Adipocyte (in vitro differentiated cells): ENCODE measurements around the gene ARHGAP10.

Experiments used
- DNase-seq: peaks from one replicate; pipeline ENCODE4 v3.0.0-alpha.2; 2015; ENCODE audit warnings: low read depth
- H3K27me3 ChIP-seq: replicated peaks from 2 replicates; pipeline ENCODE4 v1.7.0; 2013; ENCODE audit warnings: mild to moderate bottlenecking, low read length, moderate library complexity; ENCODE audit not compliant: control insufficient read depth, insufficient read depth
- H3K36me3 ChIP-seq: 2 replicates; pipeline ENCODE4 v1.7.0; 2013; ENCODE audit warnings: low read length, mild to moderate bottlenecking, moderate library complexity; ENCODE audit not compliant: control insufficient read depth, insufficient read depth, severe bottlenecking
- H3K4me1 ChIP-seq: 2 replicates; pipeline ENCODE4 v1.7.0; 2013; ENCODE audit warnings: mild to moderate bottlenecking, low read length, moderate library complexity; ENCODE audit not compliant: control insufficient read depth, insufficient read depth
- H3K4me3 ChIP-seq: 2 replicates; pipeline ENCODE4 v1.7.0; 2013; ENCODE audit warnings: mild to moderate bottlenecking, low read length, moderate library complexity
- H3K9ac ChIP-seq: 2 replicates; pipeline ENCODE4 v1.7.0; 2013; ENCODE audit warnings: mild to moderate bottlenecking, low read length, moderate library complexity
- H3K9me3 ChIP-seq: 2 replicates; pipeline ENCODE4 v1.7.0; 2013; ENCODE audit warnings: mild to moderate bottlenecking, low read length, moderate library complexity; ENCODE audit not compliant: control insufficient read depth

Gene ARHGAP10

DNA sequence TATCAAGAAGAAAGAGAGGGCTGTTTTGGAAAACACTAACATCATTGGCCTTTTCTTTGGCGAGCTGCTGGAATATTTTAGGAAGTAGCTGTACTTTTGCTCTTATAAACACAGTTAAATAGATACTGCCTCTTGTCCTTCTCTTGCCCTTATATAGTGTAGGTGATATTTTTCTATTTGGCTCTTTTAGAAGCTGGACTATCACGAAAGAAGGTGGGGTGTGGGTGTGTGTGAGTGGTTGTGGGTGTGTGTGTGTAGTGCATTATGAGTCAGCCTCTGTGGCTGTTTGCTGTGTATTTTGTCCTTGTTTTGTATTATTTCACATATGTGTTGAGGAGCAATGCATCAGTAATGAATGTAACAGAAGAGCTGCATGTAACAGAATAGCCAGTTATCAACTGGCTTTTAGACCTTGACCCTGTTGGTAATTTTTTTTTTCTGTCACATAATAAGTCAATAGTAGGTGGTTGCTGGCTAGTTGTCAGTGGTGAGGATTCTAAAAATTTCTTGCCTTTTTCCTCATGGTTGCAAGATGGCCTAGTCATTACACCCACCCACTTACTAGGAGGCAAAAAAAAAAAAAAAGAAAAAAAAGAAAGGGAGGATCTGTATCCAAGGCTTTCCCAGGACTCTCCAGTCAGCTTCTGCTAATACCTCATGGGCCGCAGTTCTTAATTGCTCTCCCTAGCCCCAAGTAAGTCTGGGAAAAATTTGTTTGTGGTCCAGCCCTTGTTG, 23.8 kb downstream of the ARHGAP10 start:
- peak overlapping the region; percentile 60 for H3K4me3 ChIP-seq
- H3K9ac ChIP-seq: peak overlapping the region; percentile 39
- no peaks in the 10 kb centered on the region for H3K27me3 ChIP-seq
- no peaks in the 10 kb centered on the region for H3K9me3 ChIP-seq
- DNase-seq: peak; percentile 38
- peaks cover 30% of the 10 kb centered on the region for H3K4me1 ChIP-seq
- H3K36me3 ChIP-seq: no peaks in the 10 kb centered on the region

DNA sequence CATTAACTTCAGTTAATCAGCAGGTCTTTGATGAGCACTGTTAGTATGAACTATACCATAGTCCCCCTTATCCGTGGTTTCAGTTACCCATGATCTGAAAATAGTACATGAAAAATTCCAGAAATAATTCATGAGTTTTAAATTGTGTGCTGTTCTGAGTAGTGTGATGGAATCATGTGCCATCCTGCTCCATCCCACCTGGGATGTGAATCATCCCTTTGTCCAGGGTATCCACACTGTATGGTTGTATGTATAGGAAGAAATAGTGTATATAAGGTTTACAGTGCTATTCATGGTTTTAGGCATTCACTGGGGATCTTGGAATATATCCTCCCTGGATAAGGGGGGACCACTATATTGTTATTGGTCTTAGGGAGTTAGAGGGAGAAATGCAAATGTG, 24.5 kb downstream of the ARHGAP10 start:
- Histone ChIP-seq H3K27me3 (no peaks in the 10 kb centered on the region), H3K4me1 (peaks cover 30% of the 10 kb centered on the region), H3K36me3 (no peaks in the 10 kb centered on the region), H3K9me3 (no peaks in the 10 kb centered on the region), H3K9ac (no peak overlapping the region), H3K4me3 (no peak overlapping the region)
- DNase-seq: no peak

DNA sequence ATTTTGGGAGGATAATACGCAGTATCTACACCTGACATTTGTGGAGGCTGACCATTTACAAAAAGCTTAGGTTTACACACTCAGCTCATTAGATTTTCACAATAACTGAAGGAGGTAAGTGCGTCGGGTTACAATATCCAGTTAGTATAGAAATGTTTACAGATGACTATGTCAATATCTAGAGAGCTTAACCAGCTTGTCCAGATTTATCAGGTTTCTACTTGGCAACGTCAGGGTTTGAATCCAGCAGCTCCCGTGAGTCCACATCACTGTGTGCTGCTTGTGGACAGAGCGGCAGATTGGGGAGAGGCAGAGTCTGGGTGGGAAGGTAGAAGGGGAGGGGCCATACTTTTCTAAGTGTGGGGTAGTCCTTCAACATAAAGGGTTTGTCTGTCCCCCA, 28.3 kb downstream of the ARHGAP10 start:
- no peaks in the 10 kb centered on the region for H3K9me3 ChIP-seq
- H3K9ac ChIP-seq: no peak overlapping the region
- H3K27me3 ChIP-seq: no peaks in the 10 kb centered on the region
- H3K4me1 ChIP-seq: peaks cover 15% of the 10 kb centered on the region
- H3K36me3 ChIP-seq: no peaks in the 10 kb centered on the region
- DNase-seq: no peak
- no peak overlapping the region for H3K4me3 ChIP-seq

DNA sequence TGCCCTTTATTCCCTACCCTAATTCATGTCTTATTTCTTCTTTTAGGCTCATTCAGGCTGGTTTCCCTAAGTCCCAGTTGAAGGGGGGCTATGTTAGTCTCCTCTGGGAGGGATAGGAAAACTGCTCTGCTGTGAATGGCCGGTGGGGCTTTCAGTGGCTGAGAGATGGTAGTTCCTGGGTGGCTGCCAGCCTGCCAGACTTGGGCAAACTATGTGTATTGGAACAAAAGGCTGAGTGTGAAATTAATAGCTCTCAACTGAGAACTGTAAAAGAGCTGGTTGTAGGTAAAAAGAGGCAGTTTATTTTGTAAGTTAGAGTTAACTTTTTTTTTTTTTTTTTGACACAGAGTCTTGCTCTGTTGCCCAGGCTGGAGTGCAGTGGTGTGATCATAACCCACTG, 28.8 kb downstream of the ARHGAP10 start:
- no peak overlapping the region for H3K9ac ChIP-seq
- H3K4me1 ChIP-seq: peaks cover 9% of the 10 kb centered on the region
- no peaks in the 10 kb centered on the region for H3K36me3 ChIP-seq
- H3K27me3 ChIP-seq: no peaks in the 10 kb centered on the region
- H3K4me3 ChIP-seq: no peak overlapping the region
- H3K9me3 ChIP-seq: no peaks in the 10 kb centered on the region
- DNase-seq: peak; percentile 48

DNA sequence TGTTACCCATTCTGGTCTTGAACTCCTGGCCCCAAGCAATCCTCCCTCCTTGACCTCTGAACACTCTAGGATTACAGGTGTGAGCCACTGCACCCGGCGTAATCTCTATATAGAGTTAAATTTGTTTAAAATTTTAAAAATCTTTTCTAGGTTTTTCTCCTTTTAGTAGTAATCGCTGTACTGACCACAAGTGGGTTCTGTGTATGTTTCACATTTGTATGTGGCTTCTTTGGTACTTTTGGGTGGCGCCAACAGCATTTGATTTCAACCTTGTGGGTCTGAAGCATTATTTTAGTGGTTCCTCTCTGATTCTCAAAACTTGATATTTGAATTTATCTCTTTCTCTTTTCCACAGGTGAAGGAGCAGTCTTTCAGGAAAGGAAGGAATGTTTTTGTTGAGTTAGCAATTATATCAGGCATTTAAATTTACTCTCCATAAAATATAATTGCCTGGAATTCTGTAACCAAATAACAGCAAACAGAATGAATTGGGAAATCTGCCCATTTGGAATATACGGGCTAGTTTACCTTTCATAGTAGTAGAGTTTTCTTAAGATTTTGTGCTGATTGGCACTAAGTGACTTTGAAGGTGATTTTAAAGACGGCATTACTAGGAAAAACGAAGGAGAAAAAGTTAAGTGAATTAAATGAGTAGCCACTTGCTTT, 29.5 kb downstream of the ARHGAP10 start:
- Histone ChIP-seq H3K36me3 (no peaks in the 10 kb centered on the region), H3K4me1 (peaks cover 3% of the 10 kb centered on the region), H3K4me3 (no peak overlapping the region), H3K9me3 (no peaks in the 10 kb centered on the region), H3K27me3 (no peaks in the 10 kb centered on the region), H3K9ac (no peak overlapping the region)
- DNase-seq: no peak

DNA sequence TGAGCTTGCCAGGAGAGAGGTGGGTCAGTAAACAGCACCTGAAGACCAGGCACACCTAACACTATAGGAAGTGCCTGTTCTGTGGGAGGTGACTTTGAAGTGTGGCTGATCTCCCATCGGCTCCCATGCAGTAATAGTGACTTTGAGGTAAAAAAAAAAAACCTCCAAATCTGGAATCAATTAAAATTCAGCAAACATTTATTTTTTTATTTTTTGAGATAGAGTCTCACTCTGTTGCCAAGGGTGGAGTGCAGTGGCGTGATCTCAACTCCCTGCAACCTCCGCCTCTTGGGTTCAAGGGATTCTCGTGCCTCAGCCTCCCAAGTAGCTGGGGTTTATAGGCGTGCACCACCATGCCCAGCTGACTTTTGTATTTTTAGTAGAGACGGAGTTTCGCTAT, 32.4 kb downstream of the ARHGAP10 start:
- Histone ChIP-seq H3K9ac (no peak overlapping the region), H3K36me3 (no peaks in the 10 kb centered on the region), H3K4me3 (no peak overlapping the region), H3K9me3 (no peaks in the 10 kb centered on the region), H3K27me3 (no peaks in the 10 kb centered on the region), H3K4me1 (peaks cover 7% of the 10 kb centered on the region)
- no peak for DNase-seq

DNA sequence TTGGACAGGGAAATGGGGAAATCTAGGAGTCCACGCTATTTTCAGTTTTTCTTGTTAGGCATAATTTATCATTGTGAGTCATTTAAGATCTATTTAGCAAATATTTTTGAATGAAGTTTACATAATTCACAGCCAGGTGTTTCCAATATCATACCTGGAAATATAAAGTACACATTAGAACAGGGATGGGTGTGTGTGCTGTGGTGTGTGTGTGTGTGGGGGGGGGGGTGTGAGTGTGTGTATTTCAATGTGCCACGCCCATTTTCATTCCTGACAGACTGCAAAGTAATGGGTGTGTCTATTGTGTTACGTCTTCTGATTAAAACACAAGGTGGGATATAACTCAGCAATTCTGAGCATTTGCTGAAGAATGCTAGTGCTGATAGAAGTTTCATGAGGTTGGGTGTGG, 33.2 kb downstream of the ARHGAP10 start:
- H3K4me3 ChIP-seq: no peak overlapping the region
- no peaks in the 10 kb centered on the region for H3K36me3 ChIP-seq
- no peaks in the 10 kb centered on the region for H3K9me3 ChIP-seq
- no peak for DNase-seq
- peaks cover 7% of the 10 kb centered on the region for H3K4me1 ChIP-seq
- H3K9ac ChIP-seq: no peak overlapping the region
- H3K27me3 ChIP-seq: no peaks in the 10 kb centered on the region

DNA sequence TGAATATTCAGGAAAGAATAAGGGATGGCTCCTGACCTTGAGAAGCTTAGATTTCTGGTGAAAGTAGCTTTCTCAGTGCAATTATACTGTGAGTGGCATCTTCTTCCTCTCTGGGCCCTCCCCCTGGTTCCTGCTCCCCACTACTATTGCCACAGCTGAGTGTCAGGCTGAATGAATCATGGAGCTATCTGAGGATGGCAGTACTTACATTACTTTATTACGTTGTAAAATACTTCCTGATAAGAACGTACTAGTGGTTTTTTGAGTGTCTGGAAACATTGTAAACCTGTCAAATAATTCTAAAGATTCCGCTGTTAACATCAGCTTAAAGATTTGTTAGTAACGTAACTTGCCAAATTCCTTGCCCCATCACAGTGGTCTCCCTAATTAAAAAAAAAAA, 36.2 kb downstream of the ARHGAP10 start:
- peak; percentile 77 for DNase-seq
- Histone ChIP-seq H3K36me3 (no peaks in the 10 kb centered on the region), H3K4me3 (no peak overlapping the region), H3K9me3 (no peaks in the 10 kb centered on the region), H3K4me1 (peaks cover 21% of the 10 kb centered on the region), H3K27me3 (no peaks in the 10 kb centered on the region), H3K9ac (no peak overlapping the region)

DNA sequence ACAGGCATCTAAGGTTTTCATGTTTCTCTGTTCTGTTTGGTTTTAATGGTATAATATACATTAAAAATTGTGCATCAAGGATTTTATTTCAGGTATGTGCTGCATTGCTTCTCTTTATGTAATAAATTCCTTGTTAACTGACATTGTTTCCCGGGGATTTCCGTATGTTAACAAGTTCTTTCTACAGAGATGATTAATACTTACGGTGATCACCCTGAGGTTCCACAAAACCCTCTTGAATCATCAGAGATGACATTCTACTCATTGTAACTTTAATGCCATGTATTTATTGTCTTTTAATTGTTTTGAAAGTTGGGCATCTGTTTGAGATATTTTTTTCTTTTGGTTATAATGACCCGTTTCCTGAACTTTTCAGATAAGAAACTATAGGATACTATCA, 37.5 kb downstream of the ARHGAP10 start:
- DNase-seq: no peak
- H3K36me3 ChIP-seq: no peaks in the 10 kb centered on the region
- no peak overlapping the region for H3K4me3 ChIP-seq
- no peak overlapping the region for H3K9ac ChIP-seq
- H3K27me3 ChIP-seq: no peaks in the 10 kb centered on the region
- H3K9me3 ChIP-seq: no peaks in the 10 kb centered on the region
- peaks cover 30% of the 10 kb centered on the region for H3K4me1 ChIP-seq

DNA sequence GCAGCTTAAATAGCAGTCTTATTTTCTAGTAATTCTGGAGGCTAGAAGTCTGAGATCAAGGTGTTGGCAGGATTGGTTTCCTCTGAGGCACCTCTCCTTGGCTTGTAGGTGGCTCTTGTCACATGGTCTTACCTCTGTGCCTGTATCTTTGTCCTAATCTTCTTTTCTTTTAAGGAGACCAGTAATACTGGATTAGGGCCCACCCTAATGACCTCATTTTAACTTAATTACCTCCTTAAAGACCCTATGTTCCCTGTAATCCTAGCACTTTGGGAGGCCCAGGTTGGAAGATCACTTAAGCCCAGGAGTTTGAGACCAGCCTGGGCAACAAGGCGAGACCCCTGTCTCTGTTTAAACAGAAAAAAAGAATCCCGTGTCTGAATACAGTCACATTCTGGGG, 38.9 kb downstream of the ARHGAP10 start:
- Histone ChIP-seq H3K36me3 (no peaks in the 10 kb centered on the region), H3K4me1 (peaks cover 30% of the 10 kb centered on the region), H3K4me3 (no peak overlapping the region), H3K9me3 (no peaks in the 10 kb centered on the region), H3K9ac (no peak overlapping the region), H3K27me3 (no peaks in the 10 kb centered on the region)
- no peak for DNase-seq

DNA sequence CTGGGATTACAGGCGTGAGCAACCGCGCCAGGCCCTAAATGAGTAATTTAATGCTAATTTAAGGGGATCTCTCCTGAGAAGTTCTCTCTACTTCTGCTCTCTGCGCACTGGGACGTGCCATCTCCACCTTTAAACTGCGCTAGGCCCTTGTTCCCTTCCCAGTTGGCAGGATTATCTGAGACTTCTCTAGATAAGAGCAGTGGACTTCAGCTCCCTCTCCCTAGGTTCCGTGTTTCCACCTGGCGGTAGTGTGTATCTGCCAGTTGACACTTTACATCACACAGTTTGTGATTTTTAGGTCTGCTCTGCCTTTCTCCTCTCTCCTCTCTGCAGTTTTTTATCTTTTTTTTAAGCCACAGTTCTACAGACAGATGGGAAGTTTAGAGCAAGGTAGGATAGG, 40.2 kb downstream of the ARHGAP10 start:
- no peak for DNase-seq
- H3K9ac ChIP-seq: no peak overlapping the region
- no peaks in the 10 kb centered on the region for H3K9me3 ChIP-seq
- no peaks in the 10 kb centered on the region for H3K36me3 ChIP-seq
- no peaks in the 10 kb centered on the region for H3K27me3 ChIP-seq
- H3K4me3 ChIP-seq: peak overlapping the region; percentile 40
- H3K4me1 ChIP-seq: peaks cover 30% of the 10 kb centered on the region
